Measurements from ENCODE around the gene TEDC1.

Gene TEDC1, protein sequence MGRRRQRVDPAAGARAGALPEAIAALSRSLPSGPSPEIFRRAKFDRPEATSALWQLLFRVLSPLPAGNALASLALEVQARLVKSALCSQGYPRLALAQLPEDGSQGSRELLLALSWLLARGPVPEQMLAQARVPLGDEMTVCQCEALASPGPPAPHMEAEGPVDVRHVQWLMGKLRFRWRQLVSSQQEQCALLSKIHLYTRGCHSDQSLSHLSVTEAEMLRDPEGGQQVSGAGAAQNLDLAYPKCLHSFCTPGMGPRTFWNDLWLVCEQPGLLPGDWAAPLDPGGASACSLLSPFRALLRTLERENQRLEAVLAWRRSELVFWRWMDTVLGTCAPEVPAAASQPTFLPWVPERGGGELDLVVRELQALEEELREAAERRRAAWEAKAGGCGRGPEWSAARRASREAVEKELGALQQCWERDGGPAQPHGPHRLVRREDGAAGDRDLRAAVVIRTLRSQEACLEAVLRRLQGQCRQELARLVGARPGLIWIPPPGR

DNA sequence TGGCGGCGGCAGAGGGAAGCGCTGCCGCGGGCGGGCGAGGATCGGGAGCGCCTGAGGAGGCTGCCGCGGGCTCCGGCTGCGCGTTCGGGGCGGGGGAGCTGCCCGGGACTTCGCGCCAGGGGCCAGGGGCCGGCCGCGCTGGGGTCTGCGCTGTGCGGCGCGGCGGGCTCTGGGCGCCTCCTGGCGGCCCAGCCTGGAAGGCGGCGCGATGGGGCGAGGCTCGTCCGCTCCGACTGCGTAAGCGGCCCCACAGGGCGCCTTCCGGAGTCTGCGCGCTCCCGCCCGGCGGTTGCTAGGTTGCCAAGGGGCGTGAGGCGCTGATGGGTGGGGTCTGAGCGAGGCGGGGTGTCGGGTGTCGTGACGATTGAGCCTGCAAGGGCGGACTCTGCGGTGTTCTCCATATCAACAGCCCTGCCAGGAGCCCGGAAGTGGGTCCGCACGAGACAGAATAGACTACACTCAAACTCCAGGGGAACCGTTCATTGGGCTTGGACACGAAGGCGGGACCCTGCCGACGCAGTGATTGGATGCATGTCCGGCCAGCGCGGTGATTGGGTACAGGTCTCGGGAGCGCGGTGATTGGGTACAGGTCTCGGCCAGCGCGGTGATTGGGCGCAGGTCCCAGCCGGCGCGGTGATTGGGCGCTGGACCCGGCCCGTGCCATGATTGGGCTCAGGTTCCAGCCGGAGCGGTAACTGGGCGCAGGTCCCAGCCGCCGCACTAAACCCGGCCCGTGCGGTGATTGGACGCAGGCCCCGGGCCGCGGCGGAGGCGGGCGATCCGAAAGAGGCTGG lies at the start of gene TEDC1:
TEDC1 (plus strand) TSS at position 675 of the 794 bp plus-strand sequence. CDS start 130 bp downstream, outside the sequence.
- DNase-seq (ENCODE audit: insufficient read length, low spot score): peak; percentile 96
- peak; percentile 100 for FAIRE-seq

DNA sequence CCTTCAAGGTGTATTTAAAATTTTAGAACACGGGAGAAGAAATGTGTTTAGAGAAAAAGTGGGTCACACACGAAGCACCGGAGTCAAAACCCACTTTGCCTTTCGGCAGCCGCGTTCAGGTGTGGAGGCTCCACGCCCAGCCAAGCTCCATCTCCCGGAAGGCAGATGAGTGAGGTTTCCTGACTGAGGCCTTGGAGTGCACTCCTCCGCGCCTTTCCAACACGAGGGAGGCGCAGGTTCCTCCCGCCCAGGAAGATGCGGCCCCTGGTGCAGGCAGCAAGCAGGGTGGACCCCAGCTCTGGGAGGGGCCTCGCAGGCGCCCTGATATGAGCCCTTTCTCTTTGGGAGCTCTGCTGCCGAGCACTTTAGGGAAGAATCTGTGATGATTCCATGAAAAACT lies 48.9 kb upstream of the TEDC1 start:
- DNase-seq (ENCODE audit: insufficient read length, low spot score) (no peak), FAIRE-seq (no peak)

- no peak for DNase-seq (ENCODE audit: insufficient read length, low spot score)
- FAIRE-seq: no peak
Observed at GRCh38 chr14:105442834-105443233, 48.2 kb upstream of the TEDC1 start.

GRCh38 chr14:105444859-105445258 lies 46.2 kb upstream of the TEDC1 start:
- no peak for DNase-seq (ENCODE audit: insufficient read length, low spot score)
- no peak for FAIRE-seq

DNA sequence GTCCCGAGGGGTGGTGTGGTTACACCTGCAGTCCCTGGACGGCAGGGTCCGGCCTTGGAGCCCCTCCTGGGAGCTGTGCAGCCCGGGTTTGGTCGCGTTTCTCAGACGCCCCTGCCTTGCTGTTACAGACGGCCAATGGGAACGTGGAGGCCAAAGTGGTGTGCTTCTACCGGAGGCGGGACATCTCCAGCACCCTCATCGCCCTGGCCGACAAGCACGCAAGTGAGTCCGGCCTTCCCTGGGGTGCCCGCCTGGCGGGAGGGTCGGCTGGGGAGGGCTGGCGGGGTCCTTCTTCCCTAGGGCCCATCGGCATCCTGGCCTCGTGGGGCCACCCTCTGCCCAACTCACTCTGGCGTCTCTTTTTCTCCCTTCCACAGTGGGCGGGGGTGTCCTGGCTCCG lies 45.8 kb upstream of the TEDC1 start:
- DNase-seq (ENCODE audit: insufficient read length, low spot score) (no peak), FAIRE-seq (no peak)

GRCh38 chr14:105445901-105446845 lies 44.9 kb upstream of the TEDC1 start:
- no peak for FAIRE-seq

DNA sequence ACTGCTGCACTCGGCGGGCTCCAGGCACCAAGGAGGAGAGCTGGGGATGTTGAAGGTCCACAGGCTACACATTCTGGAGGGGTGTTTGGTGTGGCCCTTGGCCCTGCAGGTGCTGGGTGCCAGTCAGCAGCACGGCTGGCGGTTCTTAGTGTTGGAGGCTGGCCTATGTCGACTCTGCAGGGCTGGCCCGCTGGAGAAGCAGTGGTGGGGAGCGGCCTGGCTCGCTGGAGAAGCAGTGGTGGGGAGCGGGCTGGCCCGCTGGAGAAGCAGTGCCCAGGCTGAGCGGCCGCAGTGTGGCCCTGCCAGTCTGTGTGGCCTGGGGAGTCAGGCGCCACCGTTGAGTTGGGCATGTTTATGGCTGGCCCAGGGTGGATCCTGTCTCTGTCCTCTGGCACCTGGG lies 44.1 kb upstream of the TEDC1 start:
- FAIRE-seq (no peak), DNase-seq (ENCODE audit: insufficient read length, low spot score) (no peak)

More at GRCh38 chr14:105445901-105446845, 44.9 kb upstream of the TEDC1 start:
- no peak for DNase-seq (ENCODE audit: insufficient read length, low spot score)

DNA sequence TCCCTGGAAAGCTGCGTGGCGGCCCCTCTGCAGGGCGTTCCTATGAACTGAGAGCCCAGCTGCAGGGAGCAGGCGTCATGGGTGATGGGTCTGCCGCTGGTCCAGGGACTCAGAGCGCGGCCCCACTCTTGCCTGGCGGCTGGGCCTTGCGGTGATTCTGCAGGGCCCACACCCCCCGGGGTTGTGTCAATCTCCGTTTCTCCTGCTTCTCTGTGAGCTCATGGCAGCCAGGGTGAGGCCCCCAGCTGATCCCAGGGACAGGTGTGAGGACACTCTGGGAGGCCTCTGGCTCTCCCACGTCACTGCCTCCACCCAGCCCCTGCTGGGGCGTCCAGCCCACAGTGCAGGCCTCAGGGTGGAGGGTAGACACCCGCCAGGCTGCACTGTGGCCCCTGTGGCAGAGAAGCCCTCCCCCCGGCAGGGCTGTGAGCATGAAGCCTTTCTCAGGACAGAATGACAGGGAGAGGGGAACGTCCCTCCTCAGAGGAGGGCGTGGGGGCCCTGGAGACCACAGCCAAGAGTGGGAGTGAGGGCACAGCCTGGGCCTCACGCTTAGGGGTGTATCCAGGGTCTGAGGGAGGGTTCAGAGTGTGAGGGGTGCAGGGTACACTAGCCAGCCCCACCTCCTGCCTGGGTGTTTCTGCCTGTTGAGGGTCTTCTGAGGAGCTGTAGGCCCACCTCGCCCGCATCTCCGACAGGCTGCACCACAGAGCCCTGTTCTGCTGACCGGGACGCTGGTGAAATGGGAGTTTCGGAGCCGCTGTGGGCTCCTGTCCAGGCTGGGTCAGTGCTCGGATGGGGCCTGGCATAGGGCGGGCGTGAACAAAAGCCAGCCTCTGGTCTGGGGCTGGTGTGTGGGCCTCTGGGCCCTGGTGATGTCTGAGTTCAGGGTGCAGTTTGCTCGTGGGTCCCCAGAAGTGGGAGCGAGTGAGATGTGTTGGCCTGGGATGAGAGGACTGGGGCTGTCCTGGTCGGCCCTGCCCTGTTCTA lies 43.1 kb upstream of the TEDC1 start:
- DNase-seq (ENCODE audit: insufficient read length, low spot score) (no peak), FAIRE-seq (no peak)

DNA sequence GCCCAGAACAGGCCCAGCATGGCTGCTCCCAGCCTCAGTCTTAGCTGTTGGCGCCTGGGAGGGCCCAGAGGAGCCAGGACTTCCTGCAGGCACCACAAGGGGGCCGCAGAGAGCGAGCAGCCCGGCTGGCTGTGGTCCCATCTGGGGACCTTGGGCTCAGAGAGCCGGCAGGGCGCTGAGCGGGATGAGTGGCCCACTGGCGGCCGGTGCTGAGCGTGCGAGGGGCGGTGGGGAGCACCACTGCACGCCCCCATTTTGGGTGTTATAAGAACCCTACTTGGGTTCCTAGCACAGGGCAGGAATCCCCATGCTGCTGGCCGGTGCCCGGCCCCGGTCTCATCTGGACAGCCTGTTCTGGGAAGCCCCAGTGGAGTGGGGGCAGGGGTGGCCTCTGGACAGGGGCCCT lies 42.3 kb upstream of the TEDC1 start:
- DNase-seq (ENCODE audit: insufficient read length, low spot score) (peak; percentile 95), FAIRE-seq (no peak)

- FAIRE-seq (no peak), DNase-seq (ENCODE audit: insufficient read length, low spot score) (no peak)
Observed at GRCh38 chr14:105449276-105450122, 41.5 kb upstream of the TEDC1 start.

GRCh38 chr14:105450123-105450505 lies 40.9 kb upstream of the TEDC1 start:
- no peak for FAIRE-seq

DNA sequence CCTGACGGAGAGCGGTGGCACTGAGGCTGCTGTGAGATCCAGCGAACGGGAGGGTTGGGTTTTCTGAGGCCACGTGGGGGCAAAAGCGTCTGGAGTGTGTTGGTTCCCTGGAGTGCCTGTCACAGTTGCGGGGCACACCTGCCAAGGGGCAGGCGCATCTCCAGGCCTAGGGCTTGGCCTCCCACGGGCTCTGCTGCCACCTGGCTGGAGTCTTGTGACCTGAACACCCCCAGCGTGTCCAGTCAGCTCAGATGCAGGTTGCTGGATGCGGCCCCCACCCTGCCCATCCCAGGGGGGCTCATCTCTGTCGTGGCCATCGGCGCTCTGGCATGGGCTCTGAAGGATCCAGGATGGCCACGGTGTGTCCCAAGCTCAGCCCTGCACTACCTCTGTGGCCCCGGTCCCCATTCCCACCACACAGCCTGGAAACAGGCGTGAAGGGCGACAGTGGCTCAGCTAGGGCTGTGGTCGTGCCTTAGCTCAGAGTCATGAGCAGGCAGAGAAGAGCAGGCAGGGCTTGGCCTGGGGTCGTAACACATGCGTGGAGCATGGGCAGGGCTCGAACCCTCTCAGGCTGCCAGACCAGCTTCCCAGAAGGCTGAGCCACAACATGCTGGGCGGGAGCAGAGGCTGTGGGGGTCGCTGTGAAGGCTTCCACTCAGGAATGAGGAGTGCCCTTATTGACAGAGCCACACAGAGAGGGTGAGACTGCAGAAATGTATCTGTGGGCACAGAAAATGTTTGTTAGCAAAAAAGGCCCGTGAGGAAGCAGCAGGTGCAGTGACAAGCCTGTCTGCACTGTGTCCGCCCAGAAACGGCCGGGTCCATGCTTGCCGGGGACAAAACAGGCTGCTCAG lies 40.0 kb upstream of the TEDC1 start:
- DNase-seq (ENCODE audit: insufficient read length, low spot score) (no peak), FAIRE-seq (no peak)

More at GRCh38 chr14:105450123-105450505, 40.9 kb upstream of the TEDC1 start:
- DNase-seq (ENCODE audit: insufficient read length, low spot score): no peak

DNA sequence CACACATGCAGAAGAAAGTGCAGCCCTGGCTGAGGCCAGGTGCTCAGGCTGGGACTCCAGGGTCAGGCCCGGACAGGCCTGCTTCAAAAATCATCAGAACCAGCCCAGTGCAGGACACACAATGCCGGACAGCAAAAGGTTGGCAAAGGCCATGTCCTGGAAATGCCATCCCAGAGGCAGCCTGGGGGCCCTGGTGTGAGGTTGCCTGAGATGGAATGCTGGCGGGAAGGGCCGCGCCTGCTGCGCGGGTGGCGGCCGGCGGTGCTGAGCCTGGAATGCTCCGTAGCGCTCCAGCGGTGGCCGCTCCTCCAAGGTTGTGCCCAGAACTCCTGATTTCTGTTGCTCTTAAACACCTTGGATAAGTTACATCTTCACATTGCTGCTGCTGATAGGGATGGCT lies 38.1 kb upstream of the TEDC1 start:
- no peak for FAIRE-seq
- DNase-seq (ENCODE audit: insufficient read length, low spot score): no peak

DNA sequence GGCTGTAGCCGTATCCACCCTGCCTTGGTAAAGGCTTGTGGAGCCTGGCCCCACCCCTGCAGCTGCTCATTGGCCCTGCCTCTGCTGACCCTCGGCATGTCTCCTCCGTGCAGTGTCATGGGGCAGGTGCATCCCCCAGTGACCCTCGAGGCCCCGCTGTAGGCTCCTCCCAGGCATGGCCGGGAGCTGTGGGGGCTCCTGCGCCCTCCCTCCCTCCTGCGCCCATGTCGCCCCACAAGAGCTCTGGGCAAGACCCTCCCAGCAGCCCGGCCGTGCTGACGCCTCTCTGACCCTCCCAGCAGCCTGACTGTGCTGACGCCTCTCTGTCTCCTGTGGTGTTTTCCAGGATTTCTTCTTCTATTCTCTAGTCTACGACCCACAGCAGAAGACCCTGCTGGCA lies 37.2 kb upstream of the TEDC1 start:
- no peak for FAIRE-seq

GRCh38 chr14:105455086-105455640 lies 35.9 kb upstream of the TEDC1 start:
- no peak for DNase-seq (ENCODE audit: insufficient read length, low spot score)
- no peak for FAIRE-seq

More for the DNA sequence above, 37.2 kb upstream of the TEDC1 start:
- DNase-seq (ENCODE audit: insufficient read length, low spot score): no peak

GRCh38 chr14:105455766-105456660 lies 35.0 kb upstream of the TEDC1 start:
- no peak for DNase-seq (ENCODE audit: insufficient read length, low spot score)
- no peak for FAIRE-seq

Measured in GM19239 (cell line).